Stimulated activated naive CD4-positive, alpha-beta T cell (primary cell): ENCODE results near the gene PLA2G4E.

Experiments used
- DNase-seq, 6 experiments: peaks; one replicate each; lab custom pipeline; 2025; lab: John Stamatoyannopoulos, UW

Gene PLA2G4E

GRCh38 chr15:41978534-41978933 lies 42.3 kb downstream of the PLA2G4E start:
- DNase-seq = no peak

- no peak for DNase-seq
These were observed 43.0 kb downstream of the PLA2G4E start for GRCh38 chr15:41977757-41978383.

GRCh38 chr15:41975669-41976068 lies 45.2 kb downstream of the PLA2G4E start:
- DNase-seq = no peak

GRCh38 chr15:41974041-41974440 lies 46.8 kb downstream of the PLA2G4E start:
- no peak for DNase-seq

DNA sequence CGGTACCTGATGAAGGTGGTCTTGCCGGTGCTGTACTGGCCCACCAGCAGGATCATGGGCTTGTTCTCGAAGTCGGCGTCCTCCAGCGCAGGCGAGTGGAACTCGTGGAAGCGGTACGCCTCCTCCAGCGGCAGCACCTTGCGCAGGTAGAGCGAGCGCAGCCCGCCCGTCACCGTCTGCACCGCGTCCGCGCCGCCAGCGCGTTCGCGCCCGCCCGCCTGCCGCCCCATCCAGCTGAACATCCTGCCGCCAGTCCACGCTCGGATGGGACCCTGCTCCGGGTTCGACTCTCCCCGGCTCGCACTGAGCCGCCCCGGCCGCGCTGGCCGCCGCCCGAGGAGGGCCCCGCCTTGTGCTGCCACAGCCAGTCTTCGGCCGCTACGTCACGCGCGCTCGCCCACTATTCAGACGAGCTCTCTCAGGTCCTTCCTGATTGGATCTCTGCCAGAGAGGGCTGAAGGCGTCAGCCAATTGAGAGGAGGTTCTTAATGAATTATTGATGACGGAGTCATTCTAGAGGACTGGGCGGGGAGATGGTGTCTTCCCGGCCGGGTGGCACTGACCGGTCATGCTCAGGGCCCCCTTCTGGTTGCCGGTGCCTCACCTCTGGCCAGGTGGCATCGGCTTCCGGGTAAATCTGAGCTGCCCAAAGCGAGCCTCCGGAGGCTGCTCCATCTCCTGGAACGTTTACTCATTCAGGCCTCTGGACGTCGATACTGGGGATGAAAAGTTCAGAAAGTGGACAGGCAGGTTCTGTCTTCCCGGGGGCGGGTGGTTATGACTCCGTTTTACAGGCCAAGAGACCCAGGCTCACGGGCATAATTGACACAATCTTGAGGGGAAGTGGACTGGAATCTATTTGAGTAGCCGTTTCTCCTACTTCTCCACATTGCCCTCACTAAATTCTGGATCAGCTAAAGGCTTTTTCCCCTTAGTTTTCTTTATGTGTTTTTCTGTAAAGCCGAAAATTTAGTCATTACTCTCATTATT lies 48.3 kb downstream of the PLA2G4E start, which contains the start of gene EHD4:
Gene EHD4, minus strand, starts transcription at position 305 of the 990 bp plus-strand sequence. Its CDS starts 63 bp downstream, at position 242.
- DNase-seq = peak; percentile 83 to 94 (median 92)

GRCh38 chr15:41971895-41972252 lies 49.0 kb downstream of the PLA2G4E start:
- peak in 1 of 6 experiments; percentile 62 for DNase-seq

DNA sequence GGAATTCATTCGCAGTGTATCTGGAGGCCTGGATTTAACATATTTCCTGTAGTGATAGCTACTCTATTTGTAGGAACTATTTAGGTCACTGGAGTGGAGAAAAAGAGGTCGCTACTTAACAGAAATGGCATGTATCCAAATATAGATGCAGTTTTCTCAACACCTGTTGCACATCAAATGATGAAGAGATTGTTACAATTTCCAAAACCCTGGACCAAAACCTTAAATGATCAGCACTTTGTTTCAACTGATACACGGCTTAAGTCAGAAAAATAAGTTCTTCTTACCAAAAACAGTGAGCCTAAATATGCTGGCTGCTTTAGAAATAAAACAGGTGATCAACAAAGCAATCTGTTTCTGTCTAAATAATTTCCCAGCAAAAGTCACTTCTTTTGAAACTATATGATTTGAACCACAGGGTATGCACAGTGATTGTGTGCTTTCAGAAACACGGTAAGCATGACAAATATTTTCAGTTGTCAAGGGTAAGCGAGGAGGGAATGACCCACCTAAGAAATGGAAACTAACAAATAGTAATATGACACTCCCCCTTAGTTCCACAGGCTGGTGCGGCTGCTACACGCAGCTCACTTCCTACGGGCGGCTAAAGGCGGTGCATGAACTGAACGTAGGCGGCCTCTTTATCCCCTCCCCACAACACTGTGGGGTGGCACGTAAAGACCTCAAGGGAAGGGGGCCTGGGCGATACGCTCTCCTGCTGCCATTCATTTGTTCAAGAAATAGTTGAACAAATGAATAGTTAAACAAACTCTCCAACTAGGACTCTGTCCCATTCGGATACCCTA lies 49.5 kb downstream of the PLA2G4E start:
- peak; percentile 51 to 75 (median 62) for DNase-seq

- no peak for DNase-seq
These were observed 50.4 kb downstream of the PLA2G4E start for GRCh38 chr15:41970456-41970855.

DNA sequence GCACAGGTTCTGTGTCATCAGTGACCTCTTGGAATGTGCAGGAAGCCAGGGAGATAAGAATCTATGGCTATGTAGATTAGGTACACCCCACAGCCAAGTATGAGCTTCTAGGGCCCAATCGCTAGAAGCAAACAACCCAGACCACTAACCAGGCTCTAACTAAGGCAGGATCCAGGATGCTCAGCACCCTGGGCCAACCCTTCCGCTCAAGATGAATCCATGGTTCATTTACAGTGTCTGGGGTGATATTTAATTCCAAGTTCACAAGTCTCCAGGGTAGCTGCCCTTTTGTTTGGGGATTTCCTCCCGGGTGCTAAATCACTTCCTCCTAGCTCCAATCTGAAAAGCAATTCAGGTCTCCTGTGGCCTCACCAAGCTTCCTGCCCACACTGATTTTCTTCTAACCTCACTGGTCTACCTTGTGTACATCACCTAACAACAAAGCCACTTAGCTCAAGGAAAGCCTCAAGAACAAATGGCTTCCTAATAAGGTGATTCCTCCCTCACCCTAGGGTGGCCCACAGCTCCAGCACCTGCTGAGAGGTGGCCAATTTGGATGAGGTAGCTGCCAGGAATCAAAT lies 50.9 kb downstream of the PLA2G4E start:
- DNase-seq = peak in 2 of 6 experiments; percentile 21 to 24

DNA sequence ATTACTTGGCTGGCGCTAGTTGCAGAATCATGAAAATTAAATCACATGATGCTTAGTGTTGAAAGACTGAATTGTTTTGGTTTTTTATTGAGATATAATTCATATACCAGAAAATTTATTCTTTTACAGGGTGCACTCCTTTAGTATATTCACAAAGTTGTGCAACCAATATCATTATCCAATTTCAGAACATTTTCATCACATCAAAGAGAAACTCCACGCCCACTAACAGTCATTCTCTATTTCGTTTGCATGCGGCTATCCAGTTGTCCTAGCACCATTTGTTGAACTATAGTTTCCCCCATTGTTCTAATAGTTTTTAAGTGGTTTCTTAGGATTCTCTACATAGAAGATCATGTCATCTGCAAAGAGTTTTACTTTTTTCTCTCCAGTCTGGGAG lies 52.1 kb downstream of the PLA2G4E start:
- no peak for DNase-seq

- DNase-seq = no peak
These were observed 53.2 kb downstream of the PLA2G4E start for GRCh38 chr15:41967506-41968206.

DNA sequence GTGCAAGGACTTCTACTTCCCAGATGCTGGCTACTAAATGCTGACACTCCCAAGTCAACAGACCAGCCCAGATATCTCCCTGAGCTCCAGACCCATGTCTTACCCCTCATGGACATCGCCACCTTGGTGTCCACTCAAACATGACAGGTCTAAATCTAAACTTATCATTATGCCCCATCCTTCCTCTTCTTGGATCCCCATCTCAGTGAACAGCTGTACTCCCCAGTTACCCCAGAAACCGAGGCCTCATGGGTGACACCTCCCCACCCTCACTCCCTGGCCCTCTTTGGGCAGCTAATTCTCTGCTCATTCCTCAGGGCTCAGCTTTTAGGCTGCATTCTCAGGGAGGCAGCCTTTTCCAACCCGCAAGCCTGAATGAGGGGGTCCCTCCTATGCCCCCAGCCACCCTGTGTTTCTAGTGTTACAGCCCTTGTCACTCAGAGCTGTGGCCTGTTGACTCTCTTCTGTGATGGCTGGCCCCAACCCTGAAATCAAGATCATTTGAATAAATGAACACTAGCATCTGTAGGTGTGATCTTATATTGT lies 53.8 kb downstream of the PLA2G4E start:
- DNase-seq = no peak

GRCh38 chr15:41966414-41966812 lies 54.4 kb downstream of the PLA2G4E start:
- no peak for DNase-seq

DNA sequence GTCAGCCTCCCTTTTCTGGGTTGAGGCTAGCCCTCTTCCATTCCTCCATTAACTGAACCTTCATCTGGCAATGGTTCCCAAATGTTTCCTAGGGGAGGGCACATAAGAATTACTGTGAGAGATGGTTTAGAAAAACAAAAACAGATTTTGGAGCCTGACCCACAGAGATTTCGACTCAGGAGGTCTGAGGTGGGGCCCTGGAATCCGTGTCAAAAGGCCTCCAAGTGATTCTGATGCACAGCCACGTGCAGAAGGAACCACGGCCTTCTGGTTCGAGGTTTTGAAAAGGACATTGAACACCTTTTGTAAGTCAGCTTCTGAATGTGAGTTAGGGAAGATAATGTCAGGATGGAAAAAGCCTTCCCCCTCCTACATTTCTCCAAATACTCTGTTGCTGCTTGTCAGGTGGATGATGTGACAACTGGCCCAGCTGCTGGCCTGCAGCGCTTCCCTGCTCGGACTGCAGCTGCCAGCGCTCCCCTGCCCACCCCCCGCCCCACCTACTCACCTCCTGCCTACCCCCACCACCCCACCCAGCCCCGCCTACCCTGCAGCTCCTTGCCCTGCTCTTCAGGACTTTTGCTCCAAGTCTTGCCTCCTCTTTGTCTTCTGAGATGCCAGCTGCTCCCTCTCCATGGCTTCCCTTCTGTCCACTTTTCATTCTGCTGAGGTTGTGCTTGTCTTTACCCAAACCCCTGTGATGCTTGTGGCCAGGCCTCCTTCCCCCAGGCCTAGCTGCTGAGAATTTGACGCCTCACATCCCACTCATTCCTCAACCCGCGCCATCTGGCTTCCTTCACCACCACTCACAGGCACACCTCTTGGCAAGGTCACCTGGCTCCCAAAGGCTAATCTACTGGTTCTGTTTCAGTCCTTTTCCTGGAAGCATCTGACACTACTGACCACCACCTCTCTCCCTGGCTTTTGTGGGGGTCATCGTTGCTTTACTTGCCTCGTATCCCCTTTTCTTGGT lies 55.1 kb downstream of the PLA2G4E start:
- no peak for DNase-seq

DNA sequence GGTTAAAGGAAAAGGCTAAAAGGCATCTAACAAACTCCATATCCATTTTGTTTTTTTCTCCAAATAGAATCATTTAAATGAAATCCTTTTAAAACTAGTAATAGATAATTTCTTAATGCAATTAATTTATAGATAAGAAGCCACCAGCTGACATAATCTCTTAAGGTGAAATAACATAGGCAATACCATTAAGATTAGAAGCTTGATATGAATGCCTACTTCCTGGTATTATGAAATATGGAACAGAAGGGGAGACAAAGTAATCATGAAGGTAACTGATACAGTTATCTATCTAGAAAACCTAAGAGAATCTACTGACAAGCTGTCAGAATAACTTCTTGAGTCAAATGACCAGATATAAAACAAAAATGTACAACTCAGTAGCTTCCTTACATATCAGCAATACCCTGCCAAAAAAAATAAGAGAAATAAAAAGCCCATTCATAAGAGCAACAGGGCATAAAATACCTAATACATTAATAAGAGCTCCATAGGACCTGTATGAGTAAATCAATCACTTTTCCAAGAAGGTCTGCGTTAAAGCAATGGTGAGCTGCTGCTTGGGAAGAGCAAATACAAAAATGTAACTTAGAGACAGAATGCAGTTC lies 59.1 kb downstream of the PLA2G4E start:
- no peak for DNase-seq

DNA sequence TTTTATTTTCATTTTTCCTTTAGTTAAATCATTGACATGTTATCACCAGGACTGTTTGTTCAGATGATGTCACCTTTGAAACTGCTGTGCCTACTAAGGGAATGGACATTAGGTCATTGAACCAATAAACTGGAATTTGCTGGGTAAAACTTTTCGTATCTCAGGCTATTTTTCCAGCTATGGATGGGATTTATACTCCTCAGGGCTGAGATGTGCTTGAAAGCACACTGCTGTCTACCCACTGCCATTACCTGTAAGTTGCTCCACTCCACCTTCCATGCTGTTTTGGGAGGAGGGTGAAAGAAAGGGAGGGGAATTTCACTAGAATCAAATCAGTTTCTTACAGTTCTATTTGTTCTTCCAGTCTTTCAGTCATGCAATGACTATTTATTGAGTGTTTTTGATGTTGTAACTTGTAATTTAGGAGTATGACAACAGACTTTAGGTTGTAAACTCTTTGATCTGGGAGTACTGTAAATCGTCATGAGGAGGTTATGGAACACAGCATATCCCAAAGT lies 59.8 kb downstream of the PLA2G4E start:
- no peak for DNase-seq

DNA sequence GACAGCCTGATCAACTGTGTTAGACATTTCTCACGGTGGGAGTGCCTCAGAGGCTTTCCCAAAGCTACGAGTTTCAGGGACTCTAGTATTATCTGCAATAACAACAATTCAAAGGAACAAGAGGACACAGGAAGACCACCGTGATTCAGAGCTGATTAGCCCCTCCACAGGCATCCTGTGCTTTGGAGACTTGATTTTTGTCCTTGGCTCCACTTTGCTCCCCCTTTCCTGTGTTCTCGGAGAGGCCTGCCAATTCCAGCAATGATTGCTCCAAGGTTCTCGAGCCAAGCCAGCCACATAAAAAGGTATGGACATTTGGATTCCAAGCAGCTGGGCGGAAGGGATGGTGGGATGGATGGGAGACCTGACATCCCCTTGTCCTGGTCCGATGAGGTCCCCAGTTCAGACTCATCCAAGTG lies 62.8 kb downstream of the PLA2G4E start:
- no peak for DNase-seq

DNA sequence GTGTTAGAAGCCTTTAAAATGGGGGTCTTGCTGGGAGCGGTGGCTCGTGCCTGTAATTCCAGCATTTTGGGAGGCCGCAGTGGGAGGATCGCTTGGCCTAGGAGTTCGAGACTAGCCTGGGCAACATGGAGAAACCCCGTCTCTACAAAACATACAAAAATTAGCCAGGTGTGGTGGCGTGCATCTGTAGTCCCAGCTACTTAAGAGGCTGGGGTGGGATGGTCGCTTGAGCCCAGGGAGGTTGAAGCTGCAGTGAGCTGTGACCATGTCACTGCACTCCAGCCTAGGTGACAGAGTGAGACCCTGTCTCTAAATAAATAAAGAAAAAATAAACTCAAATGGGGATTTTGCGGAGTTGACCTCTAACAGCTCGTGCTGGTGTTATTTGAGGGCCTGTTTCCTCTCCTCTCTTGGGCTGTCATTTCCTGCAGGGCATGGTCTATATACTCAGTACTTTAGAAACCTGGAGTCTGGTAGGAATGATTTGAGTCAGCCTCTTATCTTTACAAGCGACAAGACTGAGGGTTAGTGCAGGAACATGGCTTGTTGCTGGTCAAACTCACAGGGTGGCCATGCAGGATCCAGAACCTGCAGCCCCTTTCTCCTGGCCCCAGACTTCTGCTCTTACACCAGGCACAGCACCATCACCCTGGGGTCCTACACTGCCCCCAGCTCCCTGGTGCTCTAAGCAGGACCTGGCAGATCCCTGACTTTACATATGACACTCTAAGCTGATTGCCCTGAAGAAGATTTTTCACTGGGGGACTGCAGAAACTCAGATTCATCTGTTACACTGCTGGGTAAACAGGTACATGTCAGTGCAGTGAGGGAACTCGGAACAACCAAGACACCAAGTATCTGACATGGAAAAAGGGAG lies 63.6 kb downstream of the PLA2G4E start:
- no peak for DNase-seq
